Glutamatergic neuron (in vitro differentiated cells): Measurements from ENCODE around the gene RSAD1. TPM values are rescaled to one million over a fixed set of nuclear protein-coding genes. Genes with fewer than 3 reads are reported as not detected.

ENCODE experiments used
- DNase-seq: peaks from one replicate; pipeline ENCODE4 v3.0.0; 2022
- H3K27ac Mint-ChIP-seq: one replicate; pipeline ENCODE4 v1.8.0; 2020; ENCODE audit warnings: mild to moderate bottlenecking, mixed read lengths, inconsistent platforms; ENCODE audit not compliant: unreplicated experiment
- H3K27me3 Mint-ChIP-seq: one replicate; pipeline ENCODE4 v1.8.0; 2020; ENCODE audit warnings: mild to moderate bottlenecking, moderate library complexity, mixed read lengths, inconsistent platforms; ENCODE audit not compliant: unreplicated experiment
- H3K36me3 Mint-ChIP-seq: one replicate; pipeline ENCODE4 v1.8.0; 2020; ENCODE audit warnings: mild to moderate bottlenecking, mixed read lengths, inconsistent platforms; ENCODE audit not compliant: unreplicated experiment
- H3K4me1 Mint-ChIP-seq: one replicate; pipeline ENCODE4 v1.8.0; 2020; ENCODE audit warnings: mild to moderate bottlenecking, low read depth, mixed read lengths, inconsistent platforms; ENCODE audit not compliant: unreplicated experiment
- H3K4me3 Mint-ChIP-seq: one replicate; pipeline ENCODE4 v1.8.0; 2020; ENCODE audit warnings: mild to moderate bottlenecking, mixed read lengths, inconsistent platforms; ENCODE audit not compliant: unreplicated experiment
- H3K9me3 Mint-ChIP-seq: one replicate; pipeline ENCODE4 v1.8.0; 2020; ENCODE audit warnings: mild to moderate bottlenecking, moderate library complexity, mixed read lengths, inconsistent platforms; ENCODE audit not compliant: unreplicated experiment
- total RNA-seq: library from RNA; stranded (reverse); fragmentation: NEBNext Ultra II Directional; extraction: Animal tissue kit (Norgen Biotek cat#: 25700); gene quantifications from one replicate; pipeline ENCODE4 v1.2.1, GENCODE V29; 2021; ENCODE audit not compliant: unreplicated experiment
- TF ChIP-seq, protein P1 (sequence below): fragments of 200-600 bp; sonication (generic); IDR thresholded peaks from one replicate; pipeline ENCODE4 v1.5.0; 2021; ENCODE audit not compliant: partially characterized antibody, unreplicated experiment

RSAD1 gene
- total RNA-seq, 1 donor from 2014 or later = 22.0 TPM

DNA sequence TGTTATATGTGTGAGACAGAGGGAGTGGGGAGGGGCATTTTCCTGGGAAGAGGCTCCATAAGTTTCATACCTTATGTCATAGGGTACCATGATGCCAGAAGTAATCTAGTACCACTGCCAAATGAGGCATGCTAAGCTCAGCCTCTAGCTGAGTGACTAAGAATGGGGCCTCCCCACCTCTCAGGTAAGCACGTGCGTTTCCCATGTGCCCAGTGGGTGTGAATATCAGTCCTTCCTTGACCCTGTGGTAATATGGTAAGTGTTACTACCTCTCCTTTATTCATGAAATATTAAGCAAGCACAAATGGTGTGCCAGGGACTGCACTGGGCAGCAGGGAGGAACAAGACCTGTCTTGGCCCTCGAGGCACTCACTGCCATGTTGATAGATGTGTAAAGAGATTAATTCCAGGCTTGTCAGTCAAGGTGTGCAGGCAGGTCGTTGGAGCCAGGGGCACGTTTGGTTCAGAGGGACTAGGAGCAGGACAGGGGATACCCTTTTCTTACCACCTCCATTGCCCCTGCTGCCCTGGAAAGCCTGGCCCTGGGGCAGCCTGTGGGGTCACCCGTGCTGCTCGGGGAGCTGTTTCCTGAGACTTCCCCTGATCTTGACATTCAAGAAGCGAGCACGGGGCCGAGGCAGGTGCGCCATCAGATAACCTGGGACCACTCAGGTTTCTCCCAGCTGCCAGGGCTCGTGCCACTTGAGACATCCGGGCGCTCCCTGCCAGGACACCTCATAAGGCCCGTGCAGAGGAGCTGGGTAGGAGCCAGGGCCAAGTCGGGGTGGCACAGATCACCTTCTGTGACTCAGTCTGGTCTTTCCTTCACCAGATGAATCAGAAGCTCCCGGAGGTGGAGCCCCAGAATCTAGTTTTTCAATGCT, 8.8 kb downstream of the RSAD1 start:
- no peaks in the 10 kb centered on the region for H3K36me3 Mint-ChIP-seq
- TF ChIP-seq, protein P1, sequence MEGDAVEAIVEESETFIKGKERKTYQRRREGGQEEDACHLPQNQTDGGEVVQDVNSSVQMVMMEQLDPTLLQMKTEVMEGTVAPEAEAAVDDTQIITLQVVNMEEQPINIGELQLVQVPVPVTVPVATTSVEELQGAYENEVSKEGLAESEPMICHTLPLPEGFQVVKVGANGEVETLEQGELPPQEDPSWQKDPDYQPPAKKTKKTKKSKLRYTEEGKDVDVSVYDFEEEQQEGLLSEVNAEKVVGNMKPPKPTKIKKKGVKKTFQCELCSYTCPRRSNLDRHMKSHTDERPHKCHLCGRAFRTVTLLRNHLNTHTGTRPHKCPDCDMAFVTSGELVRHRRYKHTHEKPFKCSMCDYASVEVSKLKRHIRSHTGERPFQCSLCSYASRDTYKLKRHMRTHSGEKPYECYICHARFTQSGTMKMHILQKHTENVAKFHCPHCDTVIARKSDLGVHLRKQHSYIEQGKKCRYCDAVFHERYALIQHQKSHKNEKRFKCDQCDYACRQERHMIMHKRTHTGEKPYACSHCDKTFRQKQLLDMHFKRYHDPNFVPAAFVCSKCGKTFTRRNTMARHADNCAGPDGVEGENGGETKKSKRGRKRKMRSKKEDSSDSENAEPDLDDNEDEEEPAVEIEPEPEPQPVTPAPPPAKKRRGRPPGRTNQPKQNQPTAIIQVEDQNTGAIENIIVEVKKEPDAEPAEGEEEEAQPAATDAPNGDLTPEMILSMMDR = no peak

DNA sequence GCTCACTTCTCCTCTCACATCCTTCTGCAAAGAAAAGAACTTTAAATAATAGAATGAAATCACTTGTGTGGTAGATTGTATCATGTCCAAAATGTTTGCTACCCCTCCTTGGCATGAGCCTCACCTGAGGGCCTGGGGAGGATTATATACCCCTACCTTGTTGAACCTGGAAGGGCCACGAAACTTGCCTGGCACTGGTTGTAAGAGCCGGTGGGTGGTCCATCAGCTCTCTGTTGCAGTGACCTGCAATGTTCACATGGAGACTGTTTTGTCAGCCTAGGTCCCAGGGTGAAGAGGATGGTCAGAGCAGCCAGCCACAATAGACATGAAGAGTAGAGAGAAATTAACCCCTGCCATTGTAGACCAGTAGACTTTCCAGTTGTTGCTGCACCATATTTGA, 10.2 kb downstream of the RSAD1 start:
- DNase-seq = no peak
- TF ChIP-seq, protein P1 = no peak
- Mint-ChIP-seq H3K9me3 (no peaks in the 10 kb centered on the region), H3K4me3 (no peak overlapping the region), H3K36me3 (no peaks in the 10 kb centered on the region), H3K27ac (no peak overlapping the region), H3K4me1 (no peaks in the 10 kb centered on the region), H3K27me3 (peaks cover 1% of the 10 kb centered on the region)

More for the DNA sequence above, 8.8 kb downstream of the RSAD1 start:
- peaks cover 1% of the 10 kb centered on the region for H3K27me3 Mint-ChIP-seq
- H3K27ac Mint-ChIP-seq = no peak overlapping the region
- no peak overlapping the region for H3K4me3 Mint-ChIP-seq
- H3K4me1 Mint-ChIP-seq = no peaks in the 10 kb centered on the region
- no peak for DNase-seq
- H3K9me3 Mint-ChIP-seq = no peaks in the 10 kb centered on the region

DNA sequence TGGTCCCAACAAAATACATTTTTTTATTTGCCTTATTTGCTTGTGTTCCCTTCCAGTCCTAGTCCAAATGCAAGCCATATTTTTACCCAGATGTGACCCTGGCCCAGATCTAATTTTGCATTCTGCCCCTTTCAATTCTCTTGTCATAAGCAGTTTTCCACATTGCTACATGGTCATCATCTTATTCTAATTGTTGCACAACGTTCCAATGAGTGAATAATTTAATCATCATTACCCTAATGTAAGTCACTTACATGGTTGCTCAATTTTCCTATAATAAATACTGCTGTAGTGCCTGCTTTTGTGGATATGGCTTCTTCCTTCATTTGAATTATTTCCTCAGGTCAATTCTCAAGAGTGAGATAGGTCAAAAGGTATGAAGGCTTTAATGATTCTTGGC, 12.8 kb downstream of the RSAD1 start:
- H3K4me3 Mint-ChIP-seq = no peak overlapping the region

DNA sequence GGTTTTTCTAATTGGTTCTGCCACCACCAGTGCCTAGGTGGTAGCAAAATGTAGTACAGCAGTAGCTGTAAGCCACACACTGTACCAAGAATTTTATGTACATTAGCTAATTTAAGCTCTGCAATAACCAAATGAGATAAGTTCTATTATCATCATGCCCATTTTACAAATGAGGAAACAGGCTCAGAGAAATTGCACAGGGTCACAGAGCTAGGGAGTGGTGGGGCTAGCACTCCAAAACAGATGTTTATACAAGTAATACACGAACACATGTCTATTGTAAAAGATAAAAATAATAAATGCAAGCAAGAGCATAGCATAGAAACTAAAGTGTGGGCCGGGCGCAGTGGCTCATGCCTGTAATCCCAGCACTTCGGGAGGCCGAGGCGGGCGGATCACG, 13.6 kb downstream of the RSAD1 start:
- DNase-seq = no peak
- TF ChIP-seq, protein P1 = no peak
- Mint-ChIP-seq H3K4me1 (no peaks in the 10 kb centered on the region), H3K27ac (no peak overlapping the region), H3K36me3 (no peaks in the 10 kb centered on the region), H3K4me3 (no peak overlapping the region), H3K9me3 (no peaks in the 10 kb centered on the region), H3K27me3 (peaks cover 3% of the 10 kb centered on the region)

More for the DNA sequence above, 12.8 kb downstream of the RSAD1 start:
- Mint-ChIP-seq H3K27me3 (peaks cover 3% of the 10 kb centered on the region), H3K36me3 (no peaks in the 10 kb centered on the region), H3K4me1 (no peaks in the 10 kb centered on the region), H3K9me3 (no peaks in the 10 kb centered on the region), H3K27ac (no peak overlapping the region)
- no peak for DNase-seq
- TF ChIP-seq, protein P1 = no peak

DNA sequence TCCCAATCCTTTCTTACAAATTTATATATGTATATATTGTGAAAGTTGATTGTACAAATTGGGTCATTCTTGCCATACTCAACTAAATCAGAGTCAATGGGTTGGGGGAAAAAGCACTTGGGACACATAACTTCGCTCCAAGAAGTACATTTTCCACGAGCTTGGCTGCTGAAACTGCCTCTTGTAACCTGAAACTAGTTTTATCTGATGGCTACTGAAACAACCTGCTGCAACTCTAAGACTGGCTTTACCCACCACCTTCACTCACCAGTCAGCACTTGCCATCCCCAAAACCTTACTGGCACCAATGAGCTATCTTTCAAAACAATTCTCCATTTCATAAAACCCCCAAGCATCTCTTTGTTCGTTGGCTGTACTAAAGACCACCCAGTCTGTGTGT, 15.1 kb downstream of the RSAD1 start:
- Mint-ChIP-seq H3K4me3 (no peak overlapping the region), H3K27me3 (peaks cover 3% of the 10 kb centered on the region), H3K4me1 (no peaks in the 10 kb centered on the region), H3K27ac (no peak overlapping the region), H3K9me3 (no peaks in the 10 kb centered on the region), H3K36me3 (no peaks in the 10 kb centered on the region)
- DNase-seq = no peak
- TF ChIP-seq, protein P1 = no peak
